Measurements from ENCODE around the gene ZNF384.

Gene ZNF384

DNA sequence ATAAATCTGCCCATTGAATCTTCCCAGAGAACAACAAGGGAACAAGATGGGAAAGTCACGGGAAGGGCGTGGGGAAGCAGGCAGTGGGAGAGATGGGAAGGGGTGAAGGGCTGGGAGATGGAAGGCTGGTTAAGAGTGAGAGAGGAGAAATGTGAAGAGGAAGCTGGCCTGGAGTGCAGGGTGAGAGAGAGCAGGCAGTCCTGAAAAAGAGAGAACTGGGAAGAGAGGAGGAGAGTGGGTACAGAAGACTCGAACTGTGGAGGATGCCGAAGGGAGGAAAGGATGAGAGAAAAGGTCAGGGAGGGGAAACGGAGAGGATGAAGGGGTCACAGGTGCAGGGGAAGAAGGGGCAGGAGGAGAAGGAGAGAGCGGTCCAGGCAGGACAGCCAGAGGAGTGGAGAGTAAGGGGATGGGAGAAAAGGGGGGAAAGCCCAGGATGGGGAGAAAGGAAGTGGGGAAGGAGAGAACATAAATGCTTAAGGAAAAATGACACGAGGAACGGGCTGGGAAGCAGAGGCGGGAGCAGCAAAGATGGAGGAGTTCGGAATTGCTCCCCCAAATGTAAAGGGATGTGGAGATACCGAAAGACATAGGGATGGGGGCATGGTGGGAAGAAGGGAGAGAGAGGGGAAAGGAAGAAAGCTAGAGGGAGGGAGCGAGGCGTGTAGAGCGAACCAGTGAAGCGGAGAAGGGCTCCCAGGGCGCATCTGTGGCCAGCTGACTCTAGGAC is 10.2 kb upstream of the ZNF384 start:
- no peak for DNase-seq (ENCODE audit: low spot score)

DNA sequence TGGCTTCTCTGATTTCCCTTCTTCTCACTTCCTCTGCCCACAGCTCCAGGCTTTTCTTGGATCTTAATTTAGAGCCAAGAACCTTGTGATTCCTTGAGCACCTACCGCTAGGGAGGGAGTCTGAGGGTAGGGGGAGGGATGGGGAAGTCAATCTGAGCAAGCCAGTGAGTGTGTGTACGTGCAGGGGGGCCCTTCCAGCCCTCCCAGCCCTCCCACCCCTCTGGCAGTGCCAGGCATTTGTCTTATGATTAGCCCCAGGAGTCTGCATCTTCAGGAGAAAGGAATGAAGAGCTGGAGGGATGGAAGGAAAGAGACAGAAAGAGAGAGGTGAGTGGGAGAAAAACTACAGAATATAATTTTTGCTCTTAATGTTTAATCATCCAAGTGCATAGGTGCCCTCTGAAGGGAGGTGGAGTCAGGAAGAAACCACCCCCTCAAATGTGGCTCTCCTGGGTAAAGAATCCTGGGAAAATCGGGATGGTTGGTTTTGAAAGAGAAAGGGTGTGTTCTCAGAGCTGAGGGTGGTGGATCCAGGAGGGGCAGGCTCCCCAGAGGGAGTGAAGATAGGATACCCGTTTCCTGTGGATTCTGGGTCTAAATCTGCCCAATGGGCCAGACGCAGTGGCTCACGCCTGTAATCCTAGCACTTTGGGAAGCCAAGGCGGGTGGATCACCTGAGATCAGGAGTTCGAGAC is 9.3 kb upstream of the ZNF384 start:
- DNase-seq (ENCODE audit: low spot score), result no peak

DNA sequence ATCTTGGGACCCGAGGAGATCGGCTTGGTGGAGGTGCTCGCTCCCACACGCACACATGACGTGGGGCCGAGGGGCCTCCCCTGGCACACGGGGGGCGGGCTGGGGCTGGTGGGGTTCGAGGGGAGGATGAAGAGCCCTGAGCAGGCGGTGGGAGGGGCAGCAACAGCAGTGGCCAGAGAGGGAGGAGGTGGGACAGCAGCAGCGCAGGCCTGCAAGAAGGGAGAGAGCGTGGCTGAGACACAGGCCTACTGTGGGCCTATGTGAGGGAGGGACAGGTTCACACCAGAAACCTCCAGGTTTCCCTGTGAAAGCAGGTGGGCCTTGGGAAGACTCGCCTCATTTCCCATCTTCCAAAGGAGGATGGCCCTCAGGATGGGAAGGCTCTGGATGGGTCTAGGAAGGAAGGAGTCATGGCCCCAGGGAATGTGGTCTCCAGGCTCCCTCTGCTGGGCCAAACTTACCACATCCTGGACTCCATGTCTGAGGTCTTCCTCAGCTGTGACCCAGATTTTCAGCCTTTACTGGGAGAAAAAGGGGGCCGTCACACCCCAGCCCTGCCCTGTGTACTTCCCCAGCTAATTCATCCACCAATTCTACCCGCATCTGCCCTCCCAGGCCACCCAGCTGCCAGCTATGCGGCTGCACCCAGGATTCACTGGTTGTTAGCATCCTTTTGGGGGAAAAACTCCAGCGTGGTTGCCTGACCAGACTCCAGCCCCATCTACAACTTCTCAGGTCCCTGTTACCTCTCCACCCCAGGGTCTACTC is 8.6 kb upstream of the ZNF384 start:
- DNase-seq (ENCODE audit: low spot score), result peak; percentile 59

DNA sequence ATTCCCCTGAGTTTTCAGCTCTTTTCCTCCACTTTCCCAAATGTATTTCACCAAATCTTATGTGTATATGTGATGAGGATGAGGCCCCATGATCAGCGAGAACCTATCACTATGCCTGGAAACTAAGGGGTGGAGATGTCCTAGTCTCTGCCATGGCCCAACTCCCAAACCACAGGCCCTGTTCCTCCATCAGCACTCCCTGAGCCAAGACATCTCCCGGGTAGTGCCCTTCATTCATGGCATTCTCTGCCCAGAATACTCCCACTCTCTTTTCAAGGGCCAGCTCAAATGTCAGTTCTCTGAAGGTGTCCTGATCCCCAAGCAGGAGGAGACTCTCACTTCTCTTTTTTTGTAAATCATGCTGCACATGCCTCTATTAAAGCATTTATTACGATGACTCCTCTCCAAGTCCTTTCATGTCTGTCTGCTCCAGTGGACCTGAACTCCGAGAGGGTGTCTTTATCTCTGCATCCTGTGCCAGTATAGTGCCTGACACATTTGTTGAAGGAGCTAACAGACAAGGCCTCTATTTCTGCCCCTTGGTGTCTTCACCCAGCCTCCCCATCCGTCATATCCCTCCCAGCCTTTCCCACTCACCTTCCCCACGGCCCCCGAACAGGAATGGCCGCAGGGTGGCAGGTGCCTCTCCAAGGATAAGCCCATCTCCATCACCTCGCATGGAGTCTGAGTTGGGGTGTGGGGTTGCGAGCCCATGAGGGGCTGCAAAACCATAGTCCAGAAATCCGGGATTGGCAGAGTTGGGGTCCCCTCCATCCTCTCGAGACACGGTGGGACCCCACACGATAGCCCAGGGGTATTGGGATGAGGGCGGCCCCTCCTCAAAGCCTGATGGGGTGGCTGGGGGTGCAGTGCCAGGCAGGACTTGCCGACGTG is 7.8 kb upstream of the ZNF384 start:
- no peak for DNase-seq (ENCODE audit: low spot score)

DNA sequence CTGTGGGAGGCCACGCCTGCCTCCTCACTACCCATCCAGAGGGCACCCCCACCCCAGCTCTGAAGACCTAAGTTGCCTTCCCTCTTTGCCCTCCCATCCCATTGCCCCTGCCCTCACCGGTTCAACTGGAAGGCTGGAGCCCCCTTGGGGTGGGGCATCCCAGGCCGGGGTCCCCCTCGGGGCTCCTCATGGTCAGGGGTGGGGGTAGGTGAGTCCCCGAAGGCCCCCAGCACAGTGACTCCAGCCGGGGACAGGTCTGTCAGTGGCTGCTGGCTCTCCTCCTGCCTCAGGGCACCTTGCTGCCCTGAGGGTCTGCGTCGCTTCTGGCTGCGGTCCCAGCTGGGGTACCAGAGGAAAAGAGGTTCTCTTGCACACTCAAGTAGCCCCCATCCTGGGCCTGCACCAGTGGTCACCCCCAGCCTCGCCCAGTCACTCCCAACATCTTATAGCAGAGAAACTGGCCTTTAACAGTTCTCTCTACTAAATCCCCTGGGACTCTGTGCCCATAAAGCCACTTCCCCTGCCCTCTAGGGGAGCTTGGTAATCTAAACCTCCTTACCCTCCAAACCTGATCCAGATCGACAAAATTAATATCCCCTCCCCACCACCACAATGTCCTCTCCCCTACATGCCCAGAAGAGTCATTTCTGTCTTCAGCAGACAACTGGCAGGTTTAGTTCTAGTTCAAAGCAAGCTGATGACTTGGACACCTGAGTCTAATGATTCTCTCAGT is 6.3 kb upstream of the ZNF384 start:
- no peak for DNase-seq (ENCODE audit: low spot score)

DNA sequence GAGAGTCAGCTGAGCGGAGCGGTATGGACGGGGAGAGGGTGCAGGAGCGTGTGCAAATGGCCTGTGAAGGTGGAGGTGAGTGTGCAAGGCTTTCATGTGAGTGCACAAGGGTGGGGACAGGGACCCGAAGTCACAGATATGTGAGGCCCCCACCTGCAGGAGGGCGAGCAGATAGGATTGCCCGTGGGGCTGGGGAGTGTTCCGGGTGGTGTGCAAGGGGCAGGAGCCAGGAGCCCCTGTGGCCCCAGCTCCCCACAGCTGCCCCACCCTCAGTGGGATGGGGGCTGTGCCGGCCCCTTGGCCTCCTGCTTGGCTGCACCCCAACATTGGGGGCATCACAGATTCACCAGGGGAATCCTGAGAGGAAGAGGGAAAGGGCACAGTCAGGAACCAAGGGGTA is 5.5 kb upstream of the ZNF384 start:
- no peak for DNase-seq (ENCODE audit: low spot score)

DNA sequence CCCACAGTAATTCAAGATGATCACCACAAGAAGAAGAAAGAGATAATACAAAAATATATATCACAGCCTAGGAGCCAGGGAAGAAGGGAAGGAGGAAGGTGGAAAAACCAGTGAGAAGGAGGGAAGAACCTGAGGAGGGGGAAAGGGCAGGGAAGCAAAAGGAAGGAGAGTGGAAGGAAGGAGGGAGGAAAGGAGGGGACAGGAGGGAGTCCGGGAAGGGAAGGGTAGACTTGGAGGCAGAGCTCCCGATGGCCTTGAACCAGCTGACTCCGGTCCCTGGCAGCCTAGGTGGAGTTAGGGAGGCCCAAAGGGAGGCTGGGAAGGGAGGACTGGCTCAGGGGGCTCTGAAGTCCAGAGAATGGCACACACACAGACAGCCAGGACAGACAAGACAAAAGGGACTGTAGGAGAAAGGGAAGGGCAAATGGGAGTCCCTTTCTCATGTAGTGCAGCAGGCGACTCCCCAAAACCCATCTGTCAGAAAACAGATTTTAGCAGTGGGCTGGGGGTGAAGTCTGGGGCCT is 4.7 kb upstream of the ZNF384 start:
- DNase-seq (ENCODE audit: low spot score), result no peak

DNA sequence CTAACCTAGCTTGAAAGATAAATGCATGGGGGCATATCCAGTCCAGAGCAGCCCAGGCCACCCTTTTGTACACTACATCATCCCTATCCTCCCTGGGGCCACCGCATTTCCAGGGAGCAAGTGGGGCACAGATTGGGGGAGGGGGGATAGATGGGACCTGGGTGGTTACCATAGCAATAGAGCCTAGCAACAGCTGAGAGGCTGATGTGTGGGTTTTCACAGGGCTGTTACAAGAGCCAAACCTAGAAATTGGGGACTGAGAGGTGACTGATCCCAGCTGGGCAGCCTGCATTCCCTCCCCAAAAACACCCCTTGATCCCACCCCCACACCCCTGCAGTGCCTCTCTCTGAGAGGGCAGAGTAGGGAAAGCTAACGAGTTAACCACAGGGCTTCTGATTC is 3.7 kb upstream of the ZNF384 start:
- DNase-seq (ENCODE audit: low spot score), result no peak

DNA sequence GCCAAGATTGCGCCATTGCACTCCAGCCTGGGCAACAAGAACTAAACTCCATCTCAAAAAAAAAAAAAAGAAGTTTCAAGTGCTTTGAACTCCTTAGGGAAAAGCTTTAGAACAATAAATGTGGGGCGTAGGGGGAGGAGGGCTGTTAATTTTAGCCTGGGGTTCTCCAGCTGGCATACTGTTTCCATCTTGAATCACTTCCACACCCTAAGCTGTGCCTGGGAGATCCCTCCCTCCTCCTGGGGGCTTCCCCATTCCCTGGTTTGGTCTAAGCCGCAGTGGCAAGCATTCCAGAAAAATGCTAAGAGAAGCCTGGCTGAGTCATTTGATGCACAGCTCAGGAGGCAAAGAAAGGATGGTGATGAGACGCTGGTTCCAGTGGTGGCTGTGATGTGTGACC is 2.3 kb upstream of the ZNF384 start:
- DNase-seq (ENCODE audit: low spot score), result no peak

DNA sequence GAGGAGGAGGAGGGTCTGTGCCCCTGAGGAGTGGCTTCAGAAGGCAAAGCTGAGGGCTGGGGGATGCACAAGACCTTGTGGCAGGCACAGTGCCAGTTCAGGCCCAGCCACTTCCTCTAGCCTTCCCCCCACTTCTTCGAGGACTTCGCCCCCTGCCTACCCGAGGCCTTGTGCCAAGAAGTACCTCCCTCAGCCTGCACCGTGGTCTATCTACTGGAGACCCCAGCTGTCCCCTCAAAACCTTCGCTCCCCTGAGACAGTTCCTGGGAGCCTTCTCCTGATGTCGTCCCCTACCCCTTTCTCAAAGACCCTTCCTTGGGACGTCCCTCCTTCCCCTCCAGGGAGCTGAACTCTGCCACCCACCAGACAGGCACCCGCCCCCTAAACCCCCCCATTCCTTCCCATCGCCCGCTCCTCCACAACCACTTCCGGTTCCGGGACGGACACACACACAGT is 604 bp downstream of the ZNF384 start:
- DNase-seq (ENCODE audit: low spot score), result peak; percentile 43

DNA sequence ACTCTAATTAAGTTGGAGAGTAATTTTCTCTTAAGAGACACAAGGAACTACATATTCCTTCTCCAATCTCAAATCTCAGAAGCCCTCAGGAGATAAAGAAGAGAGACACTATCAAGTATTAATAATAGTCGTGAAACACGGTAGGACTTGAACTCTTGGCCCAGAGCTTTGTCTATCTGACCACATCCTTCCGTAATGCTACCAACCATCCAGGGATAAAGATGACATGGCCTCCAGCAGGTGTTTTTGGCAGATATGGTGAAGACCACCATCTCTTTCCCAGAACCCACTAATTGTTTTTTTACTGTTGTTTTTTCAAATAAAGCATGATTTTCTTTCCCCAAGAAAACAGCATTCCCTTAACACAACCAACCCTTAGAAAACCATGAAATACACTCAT is 3.4 kb downstream of the ZNF384 start:
- DNase-seq (ENCODE audit: low spot score), result no peak

DNA sequence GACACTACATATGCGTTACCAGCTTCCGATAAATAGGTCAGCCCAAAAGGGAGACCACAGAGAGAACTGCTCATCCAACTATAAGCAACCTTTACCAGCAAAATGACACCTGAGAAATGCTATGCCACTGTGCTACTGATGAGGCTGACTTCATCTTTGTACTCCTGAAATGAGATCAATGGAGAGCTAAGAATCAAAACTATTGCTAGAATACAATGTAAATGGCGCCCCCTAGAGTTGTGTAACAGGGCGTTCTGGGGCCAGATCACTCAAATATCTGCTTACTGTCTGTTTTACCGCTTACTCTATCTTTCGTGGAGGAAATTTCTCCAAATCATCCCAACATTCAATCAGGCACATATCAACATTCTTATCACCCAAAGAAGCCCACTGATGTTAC is 4.6 kb downstream of the ZNF384 start:
- no peak for DNase-seq (ENCODE audit: low spot score)

DNA sequence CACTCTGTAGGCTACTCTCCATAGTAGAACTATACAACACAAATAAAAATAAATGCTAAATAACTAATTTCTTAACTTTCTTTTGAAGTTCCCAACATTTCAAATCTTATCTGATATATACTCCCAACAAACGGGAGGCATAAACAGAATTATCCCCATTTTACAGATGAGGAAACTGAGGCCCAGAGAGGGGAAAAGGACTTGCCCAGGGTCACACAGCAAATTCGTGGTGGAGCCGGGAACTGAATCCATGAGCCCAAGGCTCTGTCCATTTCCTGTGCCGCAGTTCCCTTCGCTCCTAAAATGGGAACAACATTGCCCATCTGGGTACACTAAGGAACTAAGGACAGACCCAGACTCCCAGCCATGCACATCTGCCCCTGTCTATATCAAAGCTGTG is 12.2 kb downstream of the ZNF384 start:
- DNase-seq (ENCODE audit: low spot score), result no peak

DNA sequence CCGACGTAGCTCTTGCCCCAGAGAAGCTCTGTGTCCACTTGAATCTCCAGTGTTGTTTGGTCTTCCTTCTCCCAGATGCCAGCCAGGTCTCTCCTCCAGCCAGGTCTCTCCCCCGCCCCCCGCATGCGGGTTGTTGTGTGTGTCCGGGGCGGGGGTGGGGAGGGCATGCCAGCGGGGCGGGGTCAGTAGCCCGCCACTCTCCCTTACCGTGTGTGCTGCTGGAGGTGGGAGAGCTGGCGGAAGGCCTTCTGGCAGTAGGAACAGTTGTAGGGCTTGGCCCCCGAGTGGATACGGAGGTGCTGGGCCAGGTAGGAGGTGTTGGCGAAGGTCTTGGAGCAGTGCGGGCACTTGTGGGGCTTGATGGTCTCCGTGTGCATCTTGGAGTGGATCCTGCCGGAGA is 17.0 kb downstream of the ZNF384 start:
- DNase-seq (ENCODE audit: low spot score), result no peak

DNA sequence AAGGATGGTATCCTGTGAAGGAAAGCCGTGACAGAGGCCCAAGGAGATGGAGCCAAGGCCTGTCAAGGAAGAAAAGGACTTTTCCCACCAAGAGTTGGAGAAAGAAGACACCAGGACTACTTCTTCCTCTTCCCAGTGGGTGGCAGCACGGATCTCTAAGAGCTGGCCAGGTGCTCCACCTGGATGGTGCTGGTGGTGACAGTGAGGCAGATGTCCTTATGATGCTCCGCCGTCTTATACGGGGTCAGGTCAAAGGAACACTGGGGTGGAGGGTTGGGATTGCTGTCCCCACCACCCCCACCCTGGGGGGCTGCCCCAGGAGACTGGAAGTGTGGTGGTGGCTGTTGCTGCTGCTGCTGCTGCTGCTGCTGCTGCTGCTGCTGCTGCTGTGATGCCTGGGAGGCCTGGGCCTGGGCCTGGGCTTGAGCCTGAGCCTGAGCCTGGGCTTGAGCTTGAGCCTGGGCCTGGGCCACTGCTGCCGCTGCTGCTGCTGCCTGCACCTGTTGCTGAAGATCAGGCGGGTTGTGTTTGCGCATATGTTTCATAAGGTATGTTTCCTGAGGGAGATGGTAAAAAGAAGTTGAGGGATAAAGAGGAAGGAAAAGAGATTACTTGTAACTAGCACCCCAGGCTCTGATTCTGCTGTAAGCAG is 21.5 kb downstream of the ZNF384 start:
- DNase-seq (ENCODE audit: low spot score), result no peak

DNA sequence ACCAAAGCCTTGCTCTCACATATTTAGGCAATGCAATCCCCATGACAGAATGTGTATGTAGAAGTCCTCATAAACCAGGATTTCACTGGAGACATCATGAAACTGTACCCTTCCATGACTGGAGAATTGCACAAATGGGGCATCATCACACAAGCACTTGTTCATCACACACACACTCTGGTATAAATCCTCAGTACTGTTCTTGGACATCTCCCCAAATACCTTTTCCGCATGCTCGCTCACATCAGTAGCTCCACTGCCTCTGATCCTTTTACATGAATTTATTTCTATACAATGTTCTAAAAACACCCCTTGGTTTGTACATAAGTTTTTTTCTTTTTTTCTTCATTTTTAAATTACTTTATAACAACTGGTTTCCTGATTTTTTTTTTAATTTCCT is 23.0 kb downstream of the ZNF384 start:
- DNase-seq (ENCODE audit: low spot score), result no peak

DNA sequence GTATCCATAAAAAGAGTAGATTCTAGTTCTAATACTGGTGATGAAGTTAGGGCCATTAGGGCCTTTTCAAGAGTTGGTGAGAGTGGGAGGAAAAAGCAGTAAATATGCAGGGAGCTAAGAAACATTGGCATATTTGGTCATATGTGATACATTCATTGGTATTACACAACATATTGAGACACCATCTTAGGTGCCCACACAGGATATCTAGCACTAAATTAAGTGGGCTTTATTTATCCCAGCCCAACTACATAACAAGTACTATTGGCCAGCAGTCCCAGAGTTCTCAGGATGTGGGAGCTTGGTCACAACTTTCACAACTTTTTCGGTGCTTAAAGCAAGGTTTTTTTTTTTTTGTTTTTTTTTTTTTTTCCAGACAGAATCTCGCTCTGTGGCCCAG is 24.3 kb downstream of the ZNF384 start:
- no peak for DNase-seq (ENCODE audit: low spot score)

DNA sequence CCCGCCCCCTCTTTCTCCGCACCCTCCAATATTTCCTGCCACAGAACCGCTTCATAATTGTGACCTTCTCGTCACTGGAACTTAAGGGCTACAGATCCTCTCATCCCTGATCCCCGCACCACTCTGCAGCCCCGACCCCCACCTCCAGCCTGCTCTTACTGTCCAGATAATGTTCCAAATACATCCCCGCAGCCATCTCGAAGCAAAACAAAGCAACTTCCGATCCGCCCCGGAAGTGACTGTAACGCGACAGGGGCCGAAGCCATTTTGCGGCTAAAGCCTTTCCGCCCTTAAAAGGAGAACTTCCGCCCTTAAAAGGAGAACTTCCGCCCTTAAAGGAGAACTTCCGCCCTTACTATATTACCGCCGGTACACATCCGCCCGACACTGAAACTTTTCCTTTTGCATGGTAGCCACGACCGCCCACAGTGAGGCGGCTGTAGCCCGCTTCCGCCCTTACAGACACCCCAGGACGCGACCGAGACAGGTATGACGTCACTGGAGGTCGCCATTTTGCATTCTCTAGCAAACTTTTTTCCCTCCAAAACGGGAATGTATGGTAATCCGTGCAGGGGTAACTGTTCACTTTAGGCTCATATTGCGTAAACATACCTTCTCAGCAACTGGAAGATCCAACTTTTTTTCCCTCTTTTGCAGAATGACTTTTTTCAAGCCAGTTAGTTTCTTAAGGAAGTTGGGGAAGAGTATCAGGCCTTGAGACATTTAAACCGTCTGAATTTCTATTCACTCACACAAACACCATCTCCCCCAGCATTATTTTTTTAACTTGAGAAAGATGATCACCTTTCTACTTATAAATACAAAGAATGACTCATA is 26.1 kb downstream of the ZNF384 start, which contains the start of gene ING4:
ING4 (minus strand) TSS at position 214 of the 837 bp plus-strand sequence; CDS start at position 196, 18 bp downstream.
- DNase-seq (ENCODE audit: low spot score), result peak; percentile 100

DNA sequence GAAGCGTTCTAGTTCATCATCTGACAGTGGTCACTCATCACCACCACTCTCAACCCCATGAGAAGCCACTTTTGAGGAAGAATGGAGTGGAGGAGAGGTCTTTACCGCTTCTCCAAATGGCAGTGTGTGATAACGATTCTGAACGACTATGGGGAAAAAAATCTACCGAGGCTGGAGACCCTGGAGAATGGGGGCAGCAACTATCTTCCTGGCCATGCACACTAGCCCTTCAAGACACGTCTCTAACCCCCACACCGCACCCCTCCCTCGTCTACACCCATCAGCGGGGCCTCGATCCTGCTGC is 26.6 kb downstream of the ZNF384 start:
- DNase-seq (ENCODE audit: low spot score), result no peak

DNA sequence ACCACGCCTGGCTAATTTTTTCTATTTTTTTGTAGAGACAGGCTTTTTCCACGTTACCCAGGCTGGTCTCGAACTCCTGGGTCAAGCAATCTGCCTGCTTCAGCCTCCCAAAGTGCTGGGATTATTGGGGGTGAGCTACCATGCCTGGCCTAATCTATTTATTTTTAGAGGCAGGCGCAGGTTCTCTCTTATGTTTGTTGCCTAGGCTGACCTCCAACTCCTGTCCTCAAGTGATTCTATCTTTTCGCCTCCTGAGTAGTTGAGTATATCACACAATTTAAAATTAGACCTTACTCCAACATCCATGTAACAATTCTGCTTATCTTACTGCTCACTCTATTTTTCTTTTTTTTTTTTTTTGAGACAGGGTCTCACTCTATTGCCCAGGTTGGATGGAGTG is 35.2 kb downstream of the ZNF384 start:
- no peak for DNase-seq (ENCODE audit: low spot score)

Data from LoVo (cell line).